ENCODE measurements around the gene TMEFF2.

GRCh38 chr2:191994749-191995148, 200.0 kb downstream of the TMEFF2 start:
- TF ChIP-seq CTCF (IDR thresholded peaks at IDR 0.05; ENCODE audit: low read depth, low read length, missing input control) (no peak), MAX (IDR thresholded peaks at IDR 0.05) (no peak), ZBTB33 (IDR thresholded peaks at IDR 0.05) (no peak), REST (IDR thresholded peaks at IDR 0.05) (no peak), ATF3 (IDR thresholded peaks at IDR 0.05) (no peak), SP1 (IDR thresholded peaks at IDR 0.05) (no peak), EGR1 (IDR thresholded peaks at IDR 0.05; ENCODE audit: low read depth in 2 of 2) (no peak), NR2F2 (IDR thresholded peaks at IDR 0.05) (no peak), JUND (IDR thresholded peaks at IDR 0.05) (no peak), GABPA (IDR thresholded peaks at IDR 0.05 in 1 of 2, conservative IDR thresholded peaks at IDR 0.05 in 1 of 2) (no peak), RAD21 (IDR thresholded peaks at IDR 0.05) (no peak)
